ENCODE results near the gene DYNC2LI1.

DNA sequence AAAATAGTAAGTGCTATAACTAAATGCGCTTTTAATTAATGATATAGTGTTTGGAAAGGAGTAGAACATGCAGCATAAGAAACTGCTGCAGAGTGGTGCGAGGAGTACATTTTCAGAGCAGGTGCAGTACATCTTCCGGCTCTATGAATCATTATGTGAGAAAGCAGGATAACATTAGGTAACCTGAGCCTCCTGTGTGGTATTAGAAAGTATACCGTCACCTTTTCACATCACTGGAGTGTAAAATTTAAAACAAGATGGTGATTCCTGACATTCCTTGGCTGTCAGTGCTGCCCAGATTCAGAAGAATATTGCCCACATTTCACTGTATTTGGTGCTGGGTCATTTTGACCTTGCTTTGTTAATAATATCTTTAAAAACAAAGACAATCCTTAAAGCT, 7.8 kb upstream of the DYNC2LI1 start:
- TF ChIP-seq POLR2A (IDR thresholded peaks at IDR 0.05) (no peak), POLR2AphosphoS5 (IDR thresholded peaks at IDR 0.05; ENCODE audit: insufficient read depth in 1 of 2, low read depth in 1 of 2) (no peak)
- TF ChIP-seq, protein P1, sequence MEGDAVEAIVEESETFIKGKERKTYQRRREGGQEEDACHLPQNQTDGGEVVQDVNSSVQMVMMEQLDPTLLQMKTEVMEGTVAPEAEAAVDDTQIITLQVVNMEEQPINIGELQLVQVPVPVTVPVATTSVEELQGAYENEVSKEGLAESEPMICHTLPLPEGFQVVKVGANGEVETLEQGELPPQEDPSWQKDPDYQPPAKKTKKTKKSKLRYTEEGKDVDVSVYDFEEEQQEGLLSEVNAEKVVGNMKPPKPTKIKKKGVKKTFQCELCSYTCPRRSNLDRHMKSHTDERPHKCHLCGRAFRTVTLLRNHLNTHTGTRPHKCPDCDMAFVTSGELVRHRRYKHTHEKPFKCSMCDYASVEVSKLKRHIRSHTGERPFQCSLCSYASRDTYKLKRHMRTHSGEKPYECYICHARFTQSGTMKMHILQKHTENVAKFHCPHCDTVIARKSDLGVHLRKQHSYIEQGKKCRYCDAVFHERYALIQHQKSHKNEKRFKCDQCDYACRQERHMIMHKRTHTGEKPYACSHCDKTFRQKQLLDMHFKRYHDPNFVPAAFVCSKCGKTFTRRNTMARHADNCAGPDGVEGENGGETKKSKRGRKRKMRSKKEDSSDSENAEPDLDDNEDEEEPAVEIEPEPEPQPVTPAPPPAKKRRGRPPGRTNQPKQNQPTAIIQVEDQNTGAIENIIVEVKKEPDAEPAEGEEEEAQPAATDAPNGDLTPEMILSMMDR (IDR thresholded peaks at IDR 0.05), result no peak
